Esophagus (tissue), 2 donors: ENCODE results near the gene PRSS36. TPM values are rescaled to one million over a fixed set of nuclear protein-coding genes. Genes with fewer than 3 reads are reported as not detected.
A peak's percentile ranks its signal among the peaks of the same experiment; 100 is the strongest.
"Not testable (repeated sequence)": the region's sequence is repeated elsewhere in the genome, so short reads cannot be mapped to it uniquely, and the experiment has no call there.

ENCODE experiments used
- H3K27ac ChIP-seq, 2 donors: one replicate each; pipeline ENCODE4 v1.5.1; 2013; ENCODE audit warnings: low read depth in 2 of 2, mild to moderate bottlenecking in 2 of 2, inconsistent platforms in 1 of 2, low read length in 1 of 2, moderate library complexity in 1 of 2
- H3K27me3 ChIP-seq, 2 donors: one replicate each; pipeline ENCODE4 v1.6.1; 2013; ENCODE audit warnings: low read length in 2 of 2, control low read depth in 1 of 2, mild to moderate bottlenecking in 1 of 2; ENCODE audit not compliant: insufficient read depth in 2 of 2, control insufficient read depth in 1 of 2
- H3K36me3 ChIP-seq, 2 donors: one replicate each; pipeline ENCODE4 v1.6.1; 2013; ENCODE audit warnings: low read length in 1 of 2; ENCODE audit not compliant: control insufficient read depth in 2 of 2, insufficient read depth in 2 of 2
- H3K4me1 ChIP-seq, 2 donors: one replicate each; pipeline ENCODE4 v1.6.1; 2013; ENCODE audit warnings: low read length in 1 of 2; ENCODE audit not compliant: control insufficient read depth in 2 of 2, insufficient read depth in 2 of 2
- H3K4me3 ChIP-seq, 2 donors: one replicate each; pipeline ENCODE4 v1.5.1; 2013; ENCODE audit warnings: low read length in 2 of 2, mild to moderate bottlenecking in 2 of 2, low read depth in 1 of 2, moderate library complexity in 1 of 2
- H3K9me3 ChIP-seq, 2 donors: one replicate each; pipeline ENCODE4 v1.6.1; 2013; ENCODE audit warnings: mild to moderate bottlenecking in 2 of 2, low read depth in 1 of 2, low read length in 1 of 2, moderate library complexity in 1 of 2; ENCODE audit not compliant: control insufficient read depth in 2 of 2, insufficient read depth in 1 of 2
- WGBS, 2 donors: extraction: QIAGEN DNeasy Blood & Tissue Kit; methylation state at CpG; one replicate each; pipeline ENCODE4 v1.1.7; 2013; 5-methylcytosine and 5-hydroxymethylcytosine counted together
- polyA plus RNA-seq, 2 donors: library from polyadenylated mRNA; stranded (reverse); fragments of 200-250 nt; gene quantifications; one replicate each; pipeline ENCODE4 v1.2.3, GENCODE V29; 2013
- donor health status: healthy with polysubstance abuse.
- donor health status: Bipolar disorder and iron deficiency.

The PRSS36 gene
- polyA plus RNA-seq, 2 donors: 1.7 to 2.4 TPM

GRCh38 chr16:31184888-31185287, 35.0 kb upstream of the PRSS36 start:
- Histone ChIP-seq H3K9me3 (no peaks in the 10 kb centered on the region), H3K27ac (no peak overlapping the region)
- WGBS, 2 donors: 92 to 94% methylated on average over 14 of the region's 14 CpGs

DNA sequence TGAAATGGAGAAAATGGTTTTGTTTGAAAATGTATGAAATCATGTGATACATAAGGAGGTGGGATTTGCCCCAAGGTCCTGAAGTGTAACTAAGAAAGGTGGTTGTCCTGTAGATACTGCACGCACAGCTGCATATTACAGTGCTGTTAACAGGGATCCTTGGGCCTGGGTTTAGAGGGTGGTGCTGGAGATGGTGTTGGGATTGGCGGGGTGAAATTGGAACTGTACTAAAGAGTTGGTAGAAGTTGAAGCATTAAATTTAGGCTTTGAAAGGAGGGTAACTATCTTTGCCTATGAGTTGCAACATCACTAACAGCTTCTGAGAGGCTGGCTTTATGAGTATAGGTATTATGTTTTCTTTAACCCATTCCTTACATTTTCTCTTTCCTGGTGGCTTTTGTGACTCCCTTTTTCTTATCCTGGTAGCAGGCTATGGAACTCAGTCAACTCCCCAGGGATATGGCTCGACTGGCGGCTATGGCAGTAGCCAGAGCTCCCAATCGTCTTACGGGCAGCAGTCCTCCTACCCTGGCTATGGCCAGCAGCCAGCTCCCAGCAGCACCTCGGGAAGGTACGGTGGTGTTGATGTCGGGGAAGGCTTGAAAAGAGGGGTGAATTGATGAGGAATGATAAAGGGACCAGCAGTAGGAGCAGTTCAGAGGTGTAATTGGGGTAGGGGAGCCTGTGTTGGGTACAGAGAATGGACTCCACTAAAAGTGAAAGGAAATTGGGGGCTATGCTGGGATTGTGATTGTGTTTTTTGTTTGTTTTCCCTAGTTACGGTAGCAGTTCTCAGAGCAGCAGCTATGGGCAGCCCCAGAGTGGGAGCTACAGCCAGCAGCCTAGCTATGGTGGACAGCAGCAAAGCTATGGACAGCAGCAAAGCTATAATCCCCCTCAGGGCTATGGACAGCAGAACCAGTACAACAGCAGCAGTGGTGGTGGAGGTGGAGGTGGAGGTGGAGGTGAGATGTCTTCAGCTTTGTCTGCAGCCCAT, 33.9 kb upstream of the PRSS36 start:
- Histone ChIP-seq H3K4me1 (peaks cover 0 to 5% of the 10 kb centered on the region in 2 donors), H3K4me3 (no peak overlapping the region), H3K36me3 (peaks cover 16 to 38% of the 10 kb centered on the region in 2 donors), H3K27ac (no peak overlapping the region), H3K27me3 (no peaks in the 10 kb centered on the region), H3K9me3 (no peaks in the 10 kb centered on the region)
- WGBS, 2 donors: 72 to 73% methylated on average over 10 of the region's 10 CpGs

More at GRCh38 chr16:31184888-31185287, 35.0 kb upstream of the PRSS36 start:
- H3K4me1 ChIP-seq: peaks cover 0 to 5% of the 10 kb centered on the region in 2 donors
- no peak overlapping the region for H3K4me3 ChIP-seq
- H3K27me3 ChIP-seq: no peaks in the 10 kb centered on the region
- peaks cover 24 to 41% of the 10 kb centered on the region in 2 donors for H3K36me3 ChIP-seq

DNA sequence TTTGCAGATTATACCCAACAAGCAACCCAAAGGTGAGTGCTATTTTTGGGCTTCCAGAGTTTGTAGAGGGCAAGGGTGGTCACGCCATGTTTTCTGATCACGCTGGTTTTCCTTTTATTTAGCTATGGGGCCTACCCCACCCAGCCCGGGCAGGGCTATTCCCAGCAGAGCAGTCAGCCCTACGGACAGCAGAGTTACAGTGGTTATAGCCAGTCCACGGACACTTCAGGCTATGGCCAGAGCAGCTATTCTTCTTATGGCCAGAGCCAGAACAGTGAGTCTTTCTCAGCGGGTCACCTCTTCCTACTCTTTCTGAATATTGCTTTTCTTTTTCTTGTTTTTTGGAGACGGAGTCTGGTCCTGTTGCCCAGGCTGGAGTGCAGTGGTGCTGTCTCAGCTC, 32.5 kb upstream of the PRSS36 start:
- WGBS, 2 donors: 16 to 19% methylated on average over 7 of the region's 7 CpGs
- peaks cover 11 to 33% of the 10 kb centered on the region in 2 donors for H3K36me3 ChIP-seq
- peaks cover 0 to 5% of the 10 kb centered on the region in 2 donors for H3K4me1 ChIP-seq
- H3K27me3 ChIP-seq: no peaks in the 10 kb centered on the region
- H3K9me3 ChIP-seq: no peaks in the 10 kb centered on the region
- peak overlapping the region in 1 of 2 donors; percentile 84 for H3K4me3 ChIP-seq
- no peak overlapping the region for H3K27ac ChIP-seq

- peaks cover 0 to 5% of the 10 kb centered on the region in 2 donors for H3K4me1 ChIP-seq
Observed at GRCh38 chr16:31181102-31181830, 31.4 kb upstream of the PRSS36 start.

DNA sequence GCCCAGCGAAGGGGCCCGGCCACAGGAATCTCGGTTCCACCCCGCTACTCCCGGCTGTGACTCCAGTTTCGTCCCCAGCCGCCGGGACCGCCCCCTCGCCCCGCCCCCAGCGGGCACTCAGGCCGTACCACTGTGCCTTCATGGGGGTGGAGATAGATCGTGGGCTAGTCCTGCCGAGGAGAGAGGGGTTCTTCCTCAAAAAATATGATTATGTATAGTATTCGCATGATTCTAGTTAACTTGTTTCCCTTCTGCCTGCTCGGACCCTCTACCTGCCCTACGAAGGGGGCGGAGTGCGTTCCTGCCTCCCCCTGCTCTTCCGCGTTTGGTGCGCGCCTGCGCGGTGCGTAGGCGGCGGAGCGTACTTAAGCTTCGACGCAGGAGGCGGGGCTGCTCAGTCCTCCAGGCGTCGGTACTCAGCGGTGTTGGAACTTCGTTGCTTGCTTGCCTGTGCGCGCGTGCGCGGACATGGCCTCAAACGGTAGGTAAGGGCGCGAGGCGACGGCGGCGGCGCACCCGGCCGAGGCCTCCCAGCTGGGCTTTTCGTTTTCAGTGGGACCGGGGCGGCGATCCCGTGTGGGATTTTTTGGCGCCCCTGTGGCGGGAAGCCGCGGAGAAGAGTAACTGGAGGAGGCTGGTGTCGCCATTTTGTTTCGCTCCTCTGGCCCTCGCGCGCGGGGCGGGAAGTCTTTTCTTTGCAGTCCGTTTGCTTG, 30.0 kb upstream of the PRSS36 start, which contains the start of gene FUS:
Gene FUS, plus strand, starts transcription at position 393 of the 713 bp plus-strand sequence. Its CDS starts 76 bp downstream, at position 469.
- Histone ChIP-seq H3K36me3 (peaks cover 6 to 14% of the 10 kb centered on the region in 2 donors), H3K27ac (peak within 1 kb of the TSS; percentile 95 to 97), H3K27me3 (no peaks in the 10 kb centered on the region), H3K9me3 (no peaks in the 10 kb centered on the region), H3K4me1 (peaks cover 0 to 5% of the 10 kb centered on the region in 2 donors), H3K4me3 (peak within 1 kb of the TSS; percentile 84 to 98)
- 0% methylated on average over 69 of the region's 69 CpGs for WGBS, 2 donors

More at GRCh38 chr16:31181102-31181830, 31.4 kb upstream of the PRSS36 start:
- peaks cover 6 to 24% of the 10 kb centered on the region in 2 donors for H3K36me3 ChIP-seq
- peak overlapping the region; percentile 84 to 98 for H3K4me3 ChIP-seq
- H3K27me3 ChIP-seq: no peaks in the 10 kb centered on the region
- WGBS, 2 donors: 3 to 4% methylated on average over 31 of the region's 31 CpGs
- H3K9me3 ChIP-seq: no peaks in the 10 kb centered on the region
- H3K27ac ChIP-seq: peak overlapping the region; percentile 36 to 97

GRCh38 chr16:31179219-31179746, 29.4 kb upstream of the PRSS36 start:
- H3K4me1 ChIP-seq: peaks cover 0 to 5% of the 10 kb centered on the region in 2 donors
- H3K9me3 ChIP-seq: no peaks in the 10 kb centered on the region
- WGBS, 2 donors: 3 to 4% methylated on average over 27 of the region's 27 CpGs
- peak overlapping the region; percentile 84 to 98 for H3K4me3 ChIP-seq
- peak overlapping the region; percentile 95 to 97 for H3K27ac ChIP-seq
- no peaks in the 10 kb centered on the region for H3K27me3 ChIP-seq
- peaks cover 6 to 12% of the 10 kb centered on the region in 2 donors for H3K36me3 ChIP-seq

- Histone ChIP-seq H3K4me3 (no peak overlapping the region), H3K9me3 (no peaks in the 10 kb centered on the region)
Observed at GRCh38 chr16:31177136-31177535, 27.3 kb upstream of the PRSS36 start.

GRCh38 chr16:31170048-31170447, 20.2 kb upstream of the PRSS36 start:
- no CpG with 5 or more reads among the region's 2 CpGs for WGBS, 2 donors
- not testable (repeated sequence) for H3K4me3 ChIP-seq, H3K27me3 ChIP-seq, H3K4me1 ChIP-seq, H3K27ac ChIP-seq, H3K36me3 ChIP-seq, H3K9me3 ChIP-seq

More at GRCh38 chr16:31177136-31177535, 27.3 kb upstream of the PRSS36 start:
- H3K27me3 ChIP-seq: no peaks in the 10 kb centered on the region
- WGBS, 2 donors: 62 to 63% methylated on average over 3 of the region's 3 CpGs
- H3K36me3 ChIP-seq: no peaks in the 10 kb centered on the region
- no peak overlapping the region for H3K27ac ChIP-seq
- no peaks in the 10 kb centered on the region for H3K4me1 ChIP-seq

DNA sequence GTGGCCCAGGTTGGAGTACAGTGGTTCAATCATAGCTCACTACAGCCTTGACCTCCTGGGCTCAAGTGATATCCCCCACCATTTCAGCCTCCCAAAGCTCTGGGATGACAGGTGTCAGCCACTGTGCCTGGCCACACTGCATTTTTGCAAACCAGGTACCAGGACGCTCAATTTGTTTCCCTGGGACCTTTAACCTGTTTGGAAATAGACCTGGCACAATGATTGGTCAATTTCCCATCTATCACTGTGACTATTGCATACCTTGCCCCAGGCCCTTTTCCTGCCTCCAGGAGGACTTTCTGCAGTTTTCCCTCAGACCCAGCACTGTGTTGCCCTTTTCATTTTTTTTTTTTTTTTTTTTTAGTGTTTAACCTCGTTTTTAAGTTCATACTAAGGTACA, 19.0 kb upstream of the PRSS36 start:
- Histone ChIP-seq H3K4me3 (no peak overlapping the region), H3K9me3 (no peaks in the 10 kb centered on the region), H3K27ac (no peak overlapping the region), H3K36me3 (no peaks in the 10 kb centered on the region), H3K27me3 (no peaks in the 10 kb centered on the region), H3K4me1 (no peaks in the 10 kb centered on the region)
- 62 to 77% methylated on average over 2 of the region's 2 CpGs for WGBS, 2 donors
